ENCODE measurements around the gene ABCC2. TPM values are rescaled to one million over a fixed set of nuclear protein-coding genes. Genes with fewer than 3 reads are reported as not detected.

Gene ABCC2
- polyA plus RNA-seq, 1 donor from 2014 or later = 2.0 TPM

DNA sequence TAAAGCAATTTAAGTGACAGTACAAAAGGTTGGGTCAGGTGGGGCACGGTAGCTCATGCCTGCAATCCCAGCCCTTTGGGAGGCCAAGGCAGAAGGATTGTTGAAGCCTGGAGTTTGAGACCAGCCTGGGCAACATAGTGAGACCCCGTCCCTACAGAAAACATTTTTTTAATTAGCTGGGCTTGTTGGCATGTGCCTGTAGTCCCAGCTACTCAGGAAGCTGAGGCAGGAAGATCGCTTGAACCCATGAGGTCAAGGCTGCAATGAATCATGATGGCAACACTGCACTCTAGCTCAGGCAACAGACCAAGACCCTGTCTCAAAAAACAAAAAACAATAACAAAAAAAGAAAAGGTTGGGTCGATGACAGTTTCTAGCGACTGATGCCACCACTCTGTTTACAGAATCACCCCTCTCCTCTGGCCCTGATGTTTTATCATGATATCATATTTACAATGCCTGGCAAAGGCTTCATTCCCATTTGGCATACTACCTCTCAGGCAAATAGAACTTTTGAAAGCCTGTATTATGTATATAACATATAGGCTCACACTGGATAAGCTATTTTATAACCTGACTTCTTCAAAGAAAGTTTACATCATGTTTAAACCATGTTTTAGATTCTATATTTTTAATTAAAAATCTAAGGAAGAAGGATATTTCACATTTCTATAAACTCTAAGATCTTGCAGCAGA, 558 bp upstream of the ABCC2 start:
- Histone ChIP-seq H3K9ac (ENCODE audit: low read length) (no peak overlapping the region), H3K4me3 (ENCODE audit: low read length) (no peak overlapping the region), H2AFZ (ENCODE audit: low read depth, low read length) (no peak overlapping the region), H4K20me1 (ENCODE audit: insufficient read depth) (no peaks in the 10 kb centered on the region), H3K27ac (ENCODE audit: low read length) (no peak overlapping the region), H3F3A (ENCODE audit: insufficient read depth, low read length, poor library complexity, severe bottlenecking) (no peaks in the 10 kb centered on the region), H3K27me3 (ENCODE audit: insufficient read depth, low read depth, low read length) (no peaks in the 10 kb centered on the region), H3K36me3 (ENCODE audit: insufficient read depth, low read length) (no peaks in the 10 kb centered on the region), H3K9me3 (ENCODE audit: low read length) (no peaks in the 10 kb centered on the region), H3K9me2 (ENCODE audit: insufficient read depth, low read length) (no peaks in the 10 kb centered on the region), H3K79me2 (replicated peaks; ENCODE audit: insufficient read depth, low read length) (no peaks in the 10 kb centered on the region), H3K4me2 (ENCODE audit: low read length) (no peak overlapping the region)
- TF ChIP-seq MXI1 (conservative IDR thresholded peaks at IDR 0.05; ENCODE audit: poor library complexity, severe bottlenecking) (no peak), RAD21 (conservative IDR thresholded peaks at IDR 0.05) (no peak), SMC3 (conservative IDR thresholded peaks at IDR 0.05; ENCODE audit: poor library complexity) (no peak), POLR2AphosphoS5 (IDR thresholded peaks at IDR 0.05) (no peak), TAF1 (IDR thresholded peaks at IDR 0.05; ENCODE audit: low read depth) (no peak), EZH2 (IDR thresholded peaks at IDR 0.05; ENCODE audit: borderline replicate concordance, insufficient read depth, low read length, poor library complexity, severe bottlenecking) (no peak), EP300 (conservative IDR thresholded peaks at IDR 0.05; ENCODE audit: poor library complexity, severe bottlenecking) (no peak)
- TF ChIP-seq, protein P1, sequence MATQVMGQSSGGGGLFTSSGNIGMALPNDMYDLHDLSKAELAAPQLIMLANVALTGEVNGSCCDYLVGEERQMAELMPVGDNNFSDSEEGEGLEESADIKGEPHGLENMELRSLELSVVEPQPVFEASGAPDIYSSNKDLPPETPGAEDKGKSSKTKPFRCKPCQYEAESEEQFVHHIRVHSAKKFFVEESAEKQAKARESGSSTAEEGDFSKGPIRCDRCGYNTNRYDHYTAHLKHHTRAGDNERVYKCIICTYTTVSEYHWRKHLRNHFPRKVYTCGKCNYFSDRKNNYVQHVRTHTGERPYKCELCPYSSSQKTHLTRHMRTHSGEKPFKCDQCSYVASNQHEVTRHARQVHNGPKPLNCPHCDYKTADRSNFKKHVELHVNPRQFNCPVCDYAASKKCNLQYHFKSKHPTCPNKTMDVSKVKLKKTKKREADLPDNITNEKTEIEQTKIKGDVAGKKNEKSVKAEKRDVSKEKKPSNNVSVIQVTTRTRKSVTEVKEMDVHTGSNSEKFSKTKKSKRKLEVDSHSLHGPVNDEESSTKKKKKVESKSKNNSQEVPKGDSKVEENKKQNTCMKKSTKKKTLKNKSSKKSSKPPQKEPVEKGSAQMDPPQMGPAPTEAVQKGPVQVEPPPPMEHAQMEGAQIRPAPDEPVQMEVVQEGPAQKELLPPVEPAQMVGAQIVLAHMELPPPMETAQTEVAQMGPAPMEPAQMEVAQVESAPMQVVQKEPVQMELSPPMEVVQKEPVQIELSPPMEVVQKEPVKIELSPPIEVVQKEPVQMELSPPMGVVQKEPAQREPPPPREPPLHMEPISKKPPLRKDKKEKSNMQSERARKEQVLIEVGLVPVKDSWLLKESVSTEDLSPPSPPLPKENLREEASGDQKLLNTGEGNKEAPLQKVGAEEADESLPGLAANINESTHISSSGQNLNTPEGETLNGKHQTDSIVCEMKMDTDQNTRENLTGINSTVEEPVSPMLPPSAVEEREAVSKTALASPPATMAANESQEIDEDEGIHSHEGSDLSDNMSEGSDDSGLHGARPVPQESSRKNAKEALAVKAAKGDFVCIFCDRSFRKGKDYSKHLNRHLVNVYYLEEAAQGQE (IDR thresholded peaks at IDR 0.05; ENCODE audit: borderline replicate concordance) = no peak
- TF ChIP-seq, protein P2, sequence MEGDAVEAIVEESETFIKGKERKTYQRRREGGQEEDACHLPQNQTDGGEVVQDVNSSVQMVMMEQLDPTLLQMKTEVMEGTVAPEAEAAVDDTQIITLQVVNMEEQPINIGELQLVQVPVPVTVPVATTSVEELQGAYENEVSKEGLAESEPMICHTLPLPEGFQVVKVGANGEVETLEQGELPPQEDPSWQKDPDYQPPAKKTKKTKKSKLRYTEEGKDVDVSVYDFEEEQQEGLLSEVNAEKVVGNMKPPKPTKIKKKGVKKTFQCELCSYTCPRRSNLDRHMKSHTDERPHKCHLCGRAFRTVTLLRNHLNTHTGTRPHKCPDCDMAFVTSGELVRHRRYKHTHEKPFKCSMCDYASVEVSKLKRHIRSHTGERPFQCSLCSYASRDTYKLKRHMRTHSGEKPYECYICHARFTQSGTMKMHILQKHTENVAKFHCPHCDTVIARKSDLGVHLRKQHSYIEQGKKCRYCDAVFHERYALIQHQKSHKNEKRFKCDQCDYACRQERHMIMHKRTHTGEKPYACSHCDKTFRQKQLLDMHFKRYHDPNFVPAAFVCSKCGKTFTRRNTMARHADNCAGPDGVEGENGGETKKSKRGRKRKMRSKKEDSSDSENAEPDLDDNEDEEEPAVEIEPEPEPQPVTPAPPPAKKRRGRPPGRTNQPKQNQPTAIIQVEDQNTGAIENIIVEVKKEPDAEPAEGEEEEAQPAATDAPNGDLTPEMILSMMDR (IDR thresholded peaks at IDR 0.05; ENCODE audit: poor library complexity, severe bottlenecking) = no peak

DNA sequence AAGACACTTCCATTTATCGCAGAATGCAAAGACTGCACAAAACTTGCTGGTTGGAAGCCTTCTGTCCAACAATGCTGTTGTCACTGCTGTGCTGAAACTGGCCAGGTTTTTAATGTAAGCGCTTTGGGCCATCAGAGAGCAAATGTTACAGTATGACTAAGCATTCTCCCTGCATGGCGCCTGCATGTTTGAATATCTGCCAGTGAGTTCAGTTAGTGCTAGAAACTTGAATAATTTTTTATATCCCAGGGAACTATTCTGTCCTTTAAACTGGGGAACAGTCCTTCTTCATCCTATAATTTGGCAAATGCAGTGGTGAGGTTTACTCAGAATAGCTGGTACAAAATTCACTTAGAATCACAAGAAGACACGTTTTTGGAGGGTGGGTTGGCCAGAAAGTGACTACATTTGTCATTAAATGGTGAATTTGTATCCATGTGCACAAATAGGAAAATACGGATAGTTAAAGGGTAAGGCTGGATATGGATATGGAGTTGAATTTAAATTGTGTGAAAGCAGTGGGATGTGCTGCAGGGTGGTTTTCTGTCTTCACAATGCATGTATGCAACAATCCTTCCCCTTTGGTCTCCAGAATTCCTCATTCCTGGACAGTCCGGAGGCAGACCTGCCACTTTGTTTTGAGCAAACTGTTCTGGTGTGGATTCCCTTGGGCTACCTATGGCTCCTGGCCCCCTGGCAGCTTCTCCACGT, 1.7 kb downstream of the ABCC2 start:
- no peak overlapping the region for H3K9ac ChIP-seq (ENCODE audit: low read length)
- no peak overlapping the region for H2AFZ ChIP-seq (ENCODE audit: low read depth, low read length)
- H3K79me2 ChIP-seq (replicated peaks; ENCODE audit: insufficient read depth, low read length) = no peaks in the 10 kb centered on the region
- H3K4me3 ChIP-seq (ENCODE audit: low read length) = no peak overlapping the region
- no peaks in the 10 kb centered on the region for H3K27me3 ChIP-seq (ENCODE audit: insufficient read depth, low read depth, low read length)
- H3K9me3 ChIP-seq (ENCODE audit: low read length) = no peaks in the 10 kb centered on the region
- no peak overlapping the region for H3K4me2 ChIP-seq (ENCODE audit: low read length)
- H3K9me2 ChIP-seq (ENCODE audit: insufficient read depth, low read length) = no peaks in the 10 kb centered on the region
- no peak for TF ChIP-seq TAF1 (IDR thresholded peaks at IDR 0.05; ENCODE audit: low read depth)
- no peak for TF ChIP-seq POLR2AphosphoS5 (IDR thresholded peaks at IDR 0.05)
- TF ChIP-seq, protein P2 (IDR thresholded peaks at IDR 0.05; ENCODE audit: poor library complexity, severe bottlenecking) = no peak
- no peak for TF ChIP-seq SMC3 (conservative IDR thresholded peaks at IDR 0.05; ENCODE audit: poor library complexity)
- TF ChIP-seq EZH2 (IDR thresholded peaks at IDR 0.05; ENCODE audit: borderline replicate concordance, insufficient read depth, low read length, poor library complexity, severe bottlenecking) = no peak
- TF ChIP-seq RAD21 (conservative IDR thresholded peaks at IDR 0.05) = no peak
- TF ChIP-seq EP300 (conservative IDR thresholded peaks at IDR 0.05; ENCODE audit: poor library complexity, severe bottlenecking) = no peak
- no peak for TF ChIP-seq MXI1 (conservative IDR thresholded peaks at IDR 0.05; ENCODE audit: poor library complexity, severe bottlenecking)
- TF ChIP-seq, protein P1 (IDR thresholded peaks at IDR 0.05; ENCODE audit: borderline replicate concordance) = no peak
- H3K27ac ChIP-seq (ENCODE audit: low read length) = no peak overlapping the region
- no peaks in the 10 kb centered on the region for H3K36me3 ChIP-seq (ENCODE audit: insufficient read depth, low read length)
- H3F3A ChIP-seq (ENCODE audit: insufficient read depth, low read length, poor library complexity, severe bottlenecking) = no peaks in the 10 kb centered on the region
- H4K20me1 ChIP-seq (ENCODE audit: insufficient read depth) = no peaks in the 10 kb centered on the region
